Endothelial cell of umbilical vein (primary cell): ENCODE measurements around the gene IFI6. TPM values are rescaled to one million over a fixed set of nuclear protein-coding genes. Genes with fewer than 3 reads are reported as not detected.

Experiments used
- BruUV-seq: library from RNA; stranded (reverse); fragments of 400-500 nt; replicated peaks from 2 replicates; lab custom pipeline; 2021; lab: Mats Ljungman, UMichigan
- CTCF ChIA-PET: fragments of 300-600, 350-600 bp; sonication (Branson Sonifier 250); formaldehyde crosslinking; loops from one replicate; lab custom pipeline; 2021; ENCODE audit warnings: antibody characterized with exemption, inconsistent platforms; lab: Charles Lee
- POLR2A ChIA-PET: fragments of 300-600, 350-600 bp; sonication (Branson Sonifier 250); formaldehyde crosslinking; loops from one replicate; lab custom pipeline; 2021; ENCODE audit warnings: antibody characterized with exemption, inconsistent platforms; lab: Charles Lee
- DNase-seq: peaks from one replicate; pipeline ENCODE4 v3.0.0-alpha.2; 2011; ENCODE audit warnings: low read depth, low spot score
- FAIRE-seq: peaks from 2 replicates; lab custom pipeline; 2011; peaks lifted over from hg19 to GRCh38; lab: Jason Lieb, UNC
- H2AFZ ChIP-seq: 2 replicates; pipeline ENCODE4 v1.6.0; 2012; ENCODE audit warnings: low read depth, low read length, control low read depth, inconsistent platforms
- H3K27ac ChIP-seq: 2 replicates; pipeline ENCODE4 v1.5.1; 2011; ENCODE audit warnings: low read depth, mild to moderate bottlenecking, control low read depth, low read length, moderate library complexity; ENCODE audit not compliant: insufficient read depth
- H3K27me3 ChIP-seq, 2 experiments: 2 replicates each; pipeline versions ENCODE4 v1.6.0 to v1.6.1; 2011; ENCODE audit warnings: low read length in 2 of 2, mixed read lengths in 1 of 2; ENCODE audit not compliant: control insufficient read depth in 2 of 2, insufficient read depth in 2 of 2
- H3K36me3 ChIP-seq, 2 experiments: 2 replicates in 1 of 2; 3 replicates in 1 of 2; pipeline ENCODE4 v1.5.1; 2011; ENCODE audit warnings: low read length in 2 of 2, mild to moderate bottlenecking in 1 of 2, moderate library complexity in 1 of 2; ENCODE audit not compliant: control insufficient read depth in 2 of 2, insufficient read depth in 2 of 2; ENCODE audit errors: extremely low read depth in 1 of 2
- H3K4me1 ChIP-seq: 3 replicates; pipeline ENCODE4 v1.5.1; 2011; ENCODE audit warnings: mild to moderate bottlenecking, low read length; ENCODE audit not compliant: control insufficient read depth, insufficient read depth; ENCODE audit errors: extremely low read depth
- H3K4me2 ChIP-seq: 2 replicates; pipeline ENCODE4 v1.6.1; 2011; ENCODE audit warnings: low read length, control low read depth, mixed read lengths; ENCODE audit not compliant: insufficient read depth
- H3K4me3 ChIP-seq, 3 experiments: fragments of 200-600 bp in 1 of 3; sonication (generic), shearing (Covaris generic) in 1 of 3; replicated peaks in 1 of 3; 2 replicates each; pipeline ENCODE4 v1.5.1; 2011 to 2016; ENCODE audit warnings: control low read depth in 3 of 3, low read length in 3 of 3, mild to moderate bottlenecking in 2 of 3, inconsistent platforms in 1 of 3, low read depth in 1 of 3, moderate library complexity in 1 of 3; ENCODE audit not compliant: insufficient read depth in 1 of 3
- H3K79me2 ChIP-seq: 2 replicates; pipeline ENCODE4 v1.6.0; 2012; ENCODE audit warnings: low read length, inconsistent platforms; ENCODE audit not compliant: control insufficient read depth, insufficient read depth
- H3K9ac ChIP-seq: replicated peaks from 2 replicates; pipeline ENCODE3; 2011; ENCODE audit warnings: low read length, control low read depth; ENCODE audit not compliant: insufficient read depth; ENCODE audit errors: extremely low read depth
- H3K9me1 ChIP-seq: replicated peaks from 3 replicates; pipeline ENCODE4 v1.6.0; 2011; ENCODE audit warnings: mild to moderate bottlenecking, low read length; ENCODE audit not compliant: control insufficient read depth, insufficient read depth; ENCODE audit errors: extremely low read depth
- H3K9me3 ChIP-seq: replicated peaks from 2 replicates; pipeline ENCODE4 v1.5.1; 2012; ENCODE audit warnings: low read length, inconsistent platforms; ENCODE audit not compliant: control insufficient read depth, insufficient read depth
- H4K20me1 ChIP-seq: replicated peaks from 2 replicates; pipeline ENCODE3; 2011; ENCODE audit warnings: mild to moderate bottlenecking, low read length; ENCODE audit not compliant: control insufficient read depth, insufficient read depth; ENCODE audit errors: extremely low read depth
- EZH2 ChIP-seq: IDR thresholded peaks from 2 replicates; pipeline ENCODE4 v1.6.1; 2012; ENCODE audit warnings: borderline replicate concordance, low read depth, mild to moderate bottlenecking, moderate library complexity, low read length, inconsistent platforms; ENCODE audit not compliant: severe bottlenecking
- FOS ChIP-seq: IDR thresholded peaks from 2 replicates; pipeline ENCODE4 v1.6.1; 2011; ENCODE audit warnings: mild to moderate bottlenecking, low read length, moderate library complexity, borderline replicate concordance; ENCODE audit not compliant: insufficient read depth
- GATA2 ChIP-seq: IDR thresholded peaks from 2 replicates; pipeline ENCODE4 v1.7.0; 2011; ENCODE audit warnings: low read depth, mild to moderate bottlenecking, moderate library complexity, mixed read lengths, low read length; ENCODE audit not compliant: insufficient read length, insufficient read depth
- JUN ChIP-seq: IDR thresholded peaks from 2 replicates; pipeline ENCODE4 v1.6.1; 2011; ENCODE audit warnings: borderline replicate concordance, low read depth; ENCODE audit not compliant: insufficient read length, insufficient read depth
- MYC ChIP-seq: IDR thresholded peaks from one replicate; pipeline ENCODE4 v1.6.1; 2011; ENCODE audit warnings: mild to moderate bottlenecking, low read depth, low read length
- POLR2A ChIP-seq: IDR thresholded peaks from 2 replicates; pipeline ENCODE4 v1.6.1; 2012; ENCODE audit warnings: low read depth, mild to moderate bottlenecking, control low read depth, low read length
- POLR2AphosphoS5 ChIP-seq: IDR thresholded peaks from 2 replicates; pipeline ENCODE4 v1.6.1; 2012; ENCODE audit warnings: low read depth, mild to moderate bottlenecking, control low read depth, low read length, moderate library complexity; ENCODE audit not compliant: insufficient read depth
- dilution Hi-C: fragments of 300-500 bp; cut with MboI; formaldehyde crosslinking; loops from one replicate; pipeline ENCODE4 v1.15.0; 2019; ENCODE audit warnings: low sequenced_read_pairs; ENCODE audit not compliant: extremely low pct_ligation_motif_present
- intact Hi-C: fragments of 100-400 bp; cut with micrococcal nuclease; formaldehyde crosslinking; loops from one replicate; pipeline ENCODE4 v1.10.0; 2022
- polyA plus RNA-seq, 4 experiments: library from polyadenylated mRNA; depleted of rRNA in 3 of 4; stranded (reverse) in 3 of 4; unstranded in 1 of 4; fragments of >200 nt; gene quantifications; 2 replicates each; pipeline versions ENCODE4 v1.2.1 to v1.2.3, GENCODE V29; 2011 to 2012; ENCODE audit warnings: missing spikeins in 1 of 4
- total RNA-seq: library from RNA; stranded (reverse); gene quantifications from 2 replicates; pipeline ENCODE4 v1.2.3, GENCODE V29; 2021
- TF ChIP-seq, protein P1 (sequence below): IDR thresholded peaks from 2 replicates; pipeline ENCODE4 v1.6.1; 2011; ENCODE audit not compliant: insufficient read depth, insufficient read length
- TF ChIP-seq, protein P2 (sequence below), 2 donors: IDR thresholded peaks; 1 replicate in 1 of 2; 2 replicates in 1 of 2; pipeline ENCODE4 v1.5.1; 2011; ENCODE audit warnings: low read length in 2 of 2, mild to moderate bottlenecking in 2 of 2, moderate library complexity in 2 of 2, control low read depth in 1 of 2, inconsistent platforms in 1 of 2, low read depth in 1 of 2; ENCODE audit not compliant: insufficient read depth in 1 of 2; ENCODE audit errors: extremely low read depth in 1 of 2

Gene IFI6
- total and polyA plus RNA-seq, 2 donors (not counting 3 experiments of a cell fraction or from before 2014, with no cell fraction given), result 28.4 to 47.9 TPM

DNA sequence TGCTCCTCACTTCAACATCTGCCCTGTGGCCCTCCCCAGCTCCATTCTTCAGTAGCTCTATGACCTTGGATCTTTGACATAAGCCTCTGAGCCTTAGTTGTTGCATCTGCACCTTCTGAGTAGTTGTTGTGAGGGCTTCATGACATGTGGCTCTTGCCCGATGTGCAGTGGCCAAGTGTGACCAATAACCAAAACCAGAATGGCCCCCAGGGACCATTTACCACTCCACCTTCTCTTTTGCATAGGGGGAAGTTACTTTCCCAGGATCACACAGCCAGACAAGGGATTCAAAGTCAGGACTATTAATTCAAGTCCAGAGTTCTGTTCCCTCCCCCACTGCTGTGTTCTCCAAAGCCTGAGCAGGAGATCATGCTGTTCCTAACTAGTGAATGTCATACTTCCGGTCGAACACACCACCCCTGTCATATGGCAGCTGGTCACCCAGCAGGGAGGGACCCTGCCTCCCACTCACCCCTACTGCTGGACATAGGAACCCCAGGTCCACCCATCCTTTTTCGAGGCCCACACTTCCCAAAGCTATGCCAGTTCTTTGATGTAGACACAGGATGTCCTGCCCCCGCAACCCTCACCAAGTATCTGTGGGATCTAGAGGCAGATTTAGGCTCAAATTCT is 41.0 kb downstream of the IFI6 start:
- H3K9me1 ChIP-seq, result no peaks in the 10 kb centered on the region
- no peak overlapping the region for H3K9ac ChIP-seq
- H3K27me3 ChIP-seq, result no peaks in the 10 kb centered on the region
- BruUV-seq, result no TSS peak
- H3K27ac ChIP-seq, result peak overlapping the region; percentile 18
- peak overlapping the region; percentile 61 for H2AFZ ChIP-seq
- ChIA-PET POLR2A (no interaction called here), CTCF (interaction anchor here (1.4 to 1.6 kb wide), 2 partner anchors 9 to 32 kb away, joined by 3 to 6 read pairs; no protein-coding TSS in a partner anchor)
- H3K4me3 ChIP-seq, result no peak overlapping the region
- FAIRE-seq (peak; percentile 72), DNase-seq (no peak)
- no peaks in the 10 kb centered on the region for H3K79me2 ChIP-seq
- no peaks in the 10 kb centered on the region for H4K20me1 ChIP-seq
- H3K9me3 ChIP-seq, result no peaks in the 10 kb centered on the region
- TF ChIP-seq, protein P1, sequence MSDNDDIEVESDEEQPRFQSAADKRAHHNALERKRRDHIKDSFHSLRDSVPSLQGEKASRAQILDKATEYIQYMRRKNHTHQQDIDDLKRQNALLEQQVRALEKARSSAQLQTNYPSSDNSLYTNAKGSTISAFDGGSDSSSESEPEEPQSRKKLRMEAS, result no peak
- TF ChIP-seq EZH2, result no peak
- no peak for TF ChIP-seq JUN
- TF ChIP-seq, protein P2, sequence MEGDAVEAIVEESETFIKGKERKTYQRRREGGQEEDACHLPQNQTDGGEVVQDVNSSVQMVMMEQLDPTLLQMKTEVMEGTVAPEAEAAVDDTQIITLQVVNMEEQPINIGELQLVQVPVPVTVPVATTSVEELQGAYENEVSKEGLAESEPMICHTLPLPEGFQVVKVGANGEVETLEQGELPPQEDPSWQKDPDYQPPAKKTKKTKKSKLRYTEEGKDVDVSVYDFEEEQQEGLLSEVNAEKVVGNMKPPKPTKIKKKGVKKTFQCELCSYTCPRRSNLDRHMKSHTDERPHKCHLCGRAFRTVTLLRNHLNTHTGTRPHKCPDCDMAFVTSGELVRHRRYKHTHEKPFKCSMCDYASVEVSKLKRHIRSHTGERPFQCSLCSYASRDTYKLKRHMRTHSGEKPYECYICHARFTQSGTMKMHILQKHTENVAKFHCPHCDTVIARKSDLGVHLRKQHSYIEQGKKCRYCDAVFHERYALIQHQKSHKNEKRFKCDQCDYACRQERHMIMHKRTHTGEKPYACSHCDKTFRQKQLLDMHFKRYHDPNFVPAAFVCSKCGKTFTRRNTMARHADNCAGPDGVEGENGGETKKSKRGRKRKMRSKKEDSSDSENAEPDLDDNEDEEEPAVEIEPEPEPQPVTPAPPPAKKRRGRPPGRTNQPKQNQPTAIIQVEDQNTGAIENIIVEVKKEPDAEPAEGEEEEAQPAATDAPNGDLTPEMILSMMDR (IDR thresholded peaks at IDR 0.05; ENCODE audit: extremely low read depth in 1 of 2, insufficient read depth in 1 of 2, low read depth in 1 of 2, low read length in 2 of 2), result no peak
- TF ChIP-seq GATA2, result no peak
- TF ChIP-seq MYC, result no peak
- TF ChIP-seq FOS, result no peak
- no peak for TF ChIP-seq POLR2A
- no peak for TF ChIP-seq POLR2AphosphoS5
- H3K4me1 ChIP-seq, result peaks cover 26% of the 10 kb centered on the region
- intact Hi-C loops, result no loop called here
- H3K4me2 ChIP-seq, result peak overlapping the region; percentile 37
- dilution Hi-C loops, result no loop called here
- no peaks in the 10 kb centered on the region for H3K36me3 ChIP-seq
